Breast epithelium (tissue), 4 donors: ENCODE results near the gene MAMDC4. TPM values are rescaled to one million over a fixed set of nuclear protein-coding genes. Genes with fewer than 3 reads are reported as not detected.

ENCODE experiments used
- DNase-seq, 2 donors: peaks; one replicate each; pipeline ENCODE4 v3.0.0-alpha.2; 2019; ENCODE audit warnings: low spot score in 2 of 2
- H3K27ac ChIP-seq, 2 donors: fragments of 200-600 bp; sonication (generic) in 1 of 2; one replicate each; pipeline ENCODE4 v1.5.1; 2016 to 2019; ENCODE audit warnings: mild to moderate bottlenecking in 1 of 2
- H3K27me3 ChIP-seq, 2 donors: fragments of 200-600 bp; sonication (generic) in 1 of 2; one replicate each; pipeline versions ENCODE4 v1.5.1 to v1.6.0; 2017 to 2019; ENCODE audit warnings: control low read depth in 1 of 2, mild to moderate bottlenecking in 1 of 2
- H3K36me3 ChIP-seq: fragments of 200-600 bp; one replicate; pipeline ENCODE4 v1.5.1; 2019
- H3K4me1 ChIP-seq, 2 donors: fragments of 200-600 bp; sonication (generic); one replicate each; pipeline ENCODE4 v1.5.1; 2016 to 2019; ENCODE audit warnings: control low read depth in 1 of 2
- H3K4me3 ChIP-seq, 3 donors: fragments of 200-600 bp; sonication (generic); 1 replicate in 2 of 3; 2 replicates in 1 of 3; pipeline ENCODE4 v1.5.1; 2016 to 2019; ENCODE audit warnings: mild to moderate bottlenecking in 3 of 3, moderate library complexity in 2 of 3
- H3K9me3 ChIP-seq, 2 donors: fragments of 200-600 bp; sonication (generic) in 1 of 2; one replicate each; pipeline ENCODE4 v1.5.1; 2016 to 2019; ENCODE audit warnings: control low read depth in 1 of 2
- CTCF ChIP-seq, 3 donors: fragments of 450-650 bp; IDR thresholded peaks; one replicate each; pipeline ENCODE4 v1.5.1; 2016 to 2017; ENCODE audit warnings: antibody characterized with exemption in 3 of 3, mild to moderate bottlenecking in 3 of 3, moderate library complexity in 3 of 3
- POLR2A ChIP-seq: fragments of 450-650 bp; IDR thresholded peaks from one replicate; pipeline ENCODE4 v1.6.1; 2016; ENCODE audit warnings: antibody characterized with exemption, mild to moderate bottlenecking, moderate library complexity
- POLR2AphosphoS5 ChIP-seq, 3 donors: sonication (generic); formaldehyde crosslinking; IDR thresholded peaks; one replicate each; pipeline ENCODE4 v1.6.1; 2017; ENCODE audit warnings: antibody characterized with exemption in 3 of 3
- intact Hi-C: fragments of 100-400 bp; cut with DNase I; formaldehyde crosslinking; loops from one replicate; pipeline ENCODE4 v1.15.1; 2023; ENCODE audit warnings: low total_unique reads
- total RNA-seq, 3 donors: library from RNA; depleted of rRNA; stranded (reverse); fragments of >200 nt; gene quantifications; one replicate each; pipeline ENCODE4 v1.1.0, GENCODE V29; 2016

MAMDC4 gene
- total RNA-seq, 3 donors from 2014 or later: 0.64 to 5.6 (median 3.4) TPM

GRCh38 chr9:136899196-136899595 lies 47.0 kb downstream of the MAMDC4 start:
- TF ChIP-seq POLR2AphosphoS5 (IDR thresholded peaks at IDR 0.05): no peak
- no peak for TF ChIP-seq CTCF (IDR thresholded peaks at IDR 0.05)
- TF ChIP-seq POLR2A: no peak
- intact Hi-C loops: no loop called here
- DNase-seq: no peak
- no peaks in the 10 kb centered on the region for H3K36me3 ChIP-seq
- H3K27ac ChIP-seq: peak overlapping the region in 1 of 2 donors; percentile 91
- no peaks in the 10 kb centered on the region for H3K9me3 ChIP-seq
- H3K27me3 ChIP-seq: no peaks in the 10 kb centered on the region
- peaks cover 11 to 23% of the 10 kb centered on the region in 2 donors for H3K4me1 ChIP-seq
- H3K4me3 ChIP-seq: no peak overlapping the region

- no peaks in the 10 kb centered on the region for H3K36me3 ChIP-seq
- intact Hi-C loops: no loop called here
- TF ChIP-seq POLR2AphosphoS5 (IDR thresholded peaks at IDR 0.05) (no peak), POLR2A (no peak), CTCF (IDR thresholded peaks at IDR 0.05) (no peak)
Observed at GRCh38 chr9:136900556-136900955, 48.4 kb downstream of the MAMDC4 start.

GRCh38 chr9:136900988-136901515 lies 48.9 kb downstream of the MAMDC4 start:
- intact Hi-C loops: loop anchor here (1.0 kb wide), 1 partner anchor 36 kb away; no protein-coding TSS in a partner anchor
- peak in 1 of 2 donors; percentile 58 for DNase-seq
- H3K4me3 ChIP-seq: peak overlapping the region in 2 of 3 donors; percentile 40 to 56
- no peaks in the 10 kb centered on the region for H3K27me3 ChIP-seq
- no peaks in the 10 kb centered on the region for H3K9me3 ChIP-seq
- H3K36me3 ChIP-seq: no peaks in the 10 kb centered on the region
- H3K27ac ChIP-seq: peak overlapping the region; percentile 91 to 93
- H3K4me1 ChIP-seq: peaks cover 11 to 23% of the 10 kb centered on the region in 2 donors
- TF ChIP-seq POLR2AphosphoS5 (IDR thresholded peaks at IDR 0.05) (peak in 1 of 3 donors; percentile 8), CTCF (IDR thresholded peaks at IDR 0.05) (no peak)

More at GRCh38 chr9:136900556-136900955, 48.4 kb downstream of the MAMDC4 start:
- Histone ChIP-seq H3K27ac (peak overlapping the region; percentile 91 to 93), H3K4me3 (no peak overlapping the region), H3K4me1 (peaks cover 11 to 23% of the 10 kb centered on the region in 2 donors), H3K9me3 (no peaks in the 10 kb centered on the region), H3K27me3 (no peaks in the 10 kb centered on the region)
- no peak for DNase-seq

GRCh38 chr9:136901516-136902258 lies 49.5 kb downstream of the MAMDC4 start:
- intact Hi-C loops: loop anchor here (1.0 kb wide), 1 partner anchor 36 kb away; no protein-coding TSS in a partner anchor
- H3K27me3 ChIP-seq: no peaks in the 10 kb centered on the region
- no peaks in the 10 kb centered on the region for H3K9me3 ChIP-seq
- H3K4me3 ChIP-seq: peak overlapping the region; percentile 9 to 56 (median 40)
- no peaks in the 10 kb centered on the region for H3K36me3 ChIP-seq
- H3K27ac ChIP-seq: peak overlapping the region; percentile 91 to 93
- peak in 1 of 2 donors; percentile 68 for DNase-seq
- peaks cover 11 to 23% of the 10 kb centered on the region in 2 donors for H3K4me1 ChIP-seq
- no peak for TF ChIP-seq POLR2A
- no peak for TF ChIP-seq POLR2AphosphoS5 (IDR thresholded peaks at IDR 0.05)
- no peak for TF ChIP-seq CTCF (IDR thresholded peaks at IDR 0.05)

GRCh38 chr9:136902259-136902821 lies 50.2 kb downstream of the MAMDC4 start:
- H3K36me3 ChIP-seq: no peaks in the 10 kb centered on the region
- H3K4me1 ChIP-seq: peaks cover 11 to 23% of the 10 kb centered on the region in 2 donors
- intact Hi-C loops: no loop called here
- H3K9me3 ChIP-seq: no peaks in the 10 kb centered on the region
- peak overlapping the region; percentile 91 to 93 for H3K27ac ChIP-seq
- peak; percentile 77 to 79 for DNase-seq
- TF ChIP-seq POLR2AphosphoS5 (IDR thresholded peaks at IDR 0.05): peak in 2 of 3 donors; percentile 14 to 15
- TF ChIP-seq POLR2A: no peak
- TF ChIP-seq CTCF (IDR thresholded peaks at IDR 0.05): no peak
- no peaks in the 10 kb centered on the region for H3K27me3 ChIP-seq
- H3K4me3 ChIP-seq: peak overlapping the region in 2 of 3 donors; percentile 40 to 56
